Spleen (tissue), 13 donors: Measurements from ENCODE around the gene FAT3. TPM values are rescaled to one million over a fixed set of nuclear protein-coding genes. Genes with fewer than 3 reads are reported as not detected.

ENCODE experiments used
- DNase-seq: peaks from one replicate; pipeline ENCODE4 v3.0.0-alpha.2; 2020
- H3K27ac ChIP-seq, 8 donors: fragments of 200-600 bp; sonication (generic) in 7 of 8; 1 replicate in 4 of 8; 2 replicates in 4 of 8; pipeline versions ENCODE4 v1.5.0 to v1.8.0; 2016 to 2021; ENCODE audit warnings: inconsistent platforms in 4 of 8, mild to moderate bottlenecking in 4 of 8, moderate library complexity in 1 of 8
- H3K27me3 ChIP-seq, 7 donors: fragments of 200-600 bp; sonication (generic) in 6 of 7; replicated peaks in 1 of 7; 1 replicate in 4 of 7; 2 replicates in 3 of 7; pipeline versions ENCODE4 v1.5.0 to v1.8.0; 2016 to 2021; ENCODE audit warnings: inconsistent platforms in 3 of 7, mild to moderate bottlenecking in 1 of 7
- H3K36me3 ChIP-seq, 6 donors: fragments of 200-600 bp; sonication (generic) in 5 of 6; 1 replicate in 4 of 6; 2 replicates in 2 of 6; pipeline versions ENCODE4 v1.5.0 to v1.8.0; 2016 to 2021; ENCODE audit warnings: inconsistent platforms in 2 of 6
- H3K4me1 ChIP-seq, 6 donors: fragments of 200-600 bp; sonication (generic) in 5 of 6; 1 replicate in 3 of 6; 2 replicates in 3 of 6; pipeline versions ENCODE4 v1.5.0 to v1.8.0; 2016 to 2021; ENCODE audit warnings: inconsistent platforms in 3 of 6
- H3K4me3 ChIP-seq, 8 donors: fragments of 200-600 bp; sonication (generic) in 7 of 8; 1 replicate in 4 of 8; 2 replicates in 4 of 8; pipeline versions ENCODE4 v1.5.0 to v1.8.0; 2016 to 2021; ENCODE audit warnings: inconsistent platforms in 4 of 8, mild to moderate bottlenecking in 4 of 8, moderate library complexity in 2 of 8
- H3K9me3 ChIP-seq, 8 donors: fragments of 200-600 bp; sonication (generic) in 7 of 8; 1 replicate in 4 of 8; 2 replicates in 4 of 8; pipeline versions ENCODE4 v1.5.0 to v1.8.0; 2016 to 2021; ENCODE audit warnings: inconsistent platforms in 4 of 8
- POLR2A ChIP-seq, 3 donors: fragments of 450-650 bp; IDR thresholded peaks; one replicate each; pipeline ENCODE4 v1.5.1; 2017; ENCODE audit warnings: antibody characterized with exemption in 3 of 3, mild to moderate bottlenecking in 1 of 3
- POLR2AphosphoS5 ChIP-seq, 3 donors: sonication (generic); formaldehyde crosslinking; IDR thresholded peaks; one replicate each; pipeline ENCODE4 v1.5.1; 2017; ENCODE audit warnings: antibody characterized with exemption in 3 of 3
- WGBS, 5 donors: extraction: QIAGEN DNeasy Blood & Tissue Kit in 3 of 5; methylation state at CpG; one replicate each; pipeline versions ENCODE4 v1.1.5 to v1.1.7; 2013 to 2018; 5-methylcytosine and 5-hydroxymethylcytosine counted together
- intact Hi-C: fragments of 100-400 bp; cut with DNase I; formaldehyde crosslinking; loops from one replicate; pipeline ENCODE4 v1.15.0; 2023; ENCODE audit warnings: low total_unique reads
- long read RNA-seq, 2 donors: transcript quantifications; one replicate each; lab custom pipeline, GENCODE V29; 2026
- polyA plus RNA-seq, 3 donors: library from polyadenylated mRNA; stranded (reverse); fragments of 200-250 nt; gene quantifications; one replicate each; pipeline ENCODE4 v1.2.1, GENCODE V29; 2013
- total RNA-seq, 7 donors: library from RNA; depleted of rRNA in 3 of 7; stranded (reverse); fragments of >200 nt in 3 of 7; fragmentation: NEBNext Ultra II Directional in 4 of 7; extraction: Animal tissue kit (Norgen Biotek cat#: 25700) in 4 of 7; gene quantifications; one replicate each; pipeline versions ENCODE4 v1.1.0 to v1.2.1, GENCODE V29; 2016 to 2021
- TF ChIP-seq, protein P1 (sequence below), 11 experiments: fragments of 200-600 bp in 7 of 11; fragments of 450-650 bp in 4 of 11; sonication (generic) in 4 of 11; IDR thresholded peaks in 8 of 11; conservative IDR thresholded peaks in 3 of 11; 1 replicate in 7 of 11; 2 replicates in 4 of 11; pipeline versions ENCODE4 v1.4.0 to v1.8.0; 2016 to 2021; ENCODE audit warnings: antibody characterized with exemption in 11 of 11, inconsistent platforms in 4 of 11, mild to moderate bottlenecking in 1 of 11
- donor health status: healthy with polysubstance abuse.
- donor health status: DM: no; HTN: no; CAD: no; lungs with moderate emphysema.
- donor health status: DM: no; HTN: no; CAD: no.
- donor health status: Bipolar disorder and iron deficiency.
- donor health status: healthy.
- donor health status: DM: no; HTN: no; CAD: no.
- donor health status: DM: yes; HTN: yes; CAD: no.

The FAT3 gene
- total RNA-seq (under 1 TPM; 0.17 to 0.57 (median 0.37) TPM), polyA plus RNA-seq (under 1 TPM; 0.02 to 0.03 (median 0.03) TPM)
- long read RNA-seq, donor 1, result 0 reads
- long read RNA-seq, donor 2, result 0 reads

DNA sequence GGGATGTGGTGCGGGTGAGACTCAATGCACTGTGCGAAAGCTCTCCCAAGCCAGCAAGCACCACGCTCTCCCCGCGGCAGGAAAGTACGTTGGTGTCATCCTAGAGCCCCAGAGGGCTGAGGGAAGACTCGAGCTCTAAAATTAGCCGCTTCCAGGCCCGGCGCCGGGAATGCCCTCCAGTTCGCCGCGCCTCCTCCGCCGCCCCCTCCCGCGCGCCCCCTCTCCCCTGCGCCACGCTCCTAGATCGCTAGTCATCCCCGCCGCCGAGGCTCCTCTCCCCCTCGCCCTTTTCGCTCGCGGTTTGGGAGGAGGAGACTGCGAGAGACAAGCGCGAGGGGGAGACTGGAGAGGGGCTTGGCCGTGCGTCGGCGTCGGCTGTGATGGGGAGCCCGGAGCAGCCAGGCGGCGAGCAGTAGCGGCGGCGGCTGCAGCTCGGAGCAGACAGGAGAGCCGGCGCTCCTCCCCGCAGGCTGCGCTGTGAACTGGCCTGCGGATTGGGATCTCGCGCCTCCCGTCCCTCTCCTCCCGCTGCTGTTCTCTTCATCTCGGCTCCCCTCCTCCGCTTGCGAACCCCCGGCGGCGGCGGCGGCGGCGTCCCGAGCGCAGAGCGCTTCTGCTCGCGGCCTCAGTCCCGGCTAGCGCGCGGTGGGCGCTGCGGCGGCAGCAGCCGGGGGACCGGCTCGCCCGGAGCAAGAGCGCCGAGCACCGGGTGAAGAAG, at the start of gene FAT3:
Gene FAT3, plus strand, starts transcription at position 412 of the 718 bp plus-strand sequence. CDS start 127,295 bp downstream, outside the sequence.
- H3K9me3 ChIP-seq, result peaks cover 0 to 11% (median 0%) of the 10 kb centered on the region in 8 donors
- intact Hi-C loops, result no loop called here
- no peaks in the 10 kb centered on the region for H3K36me3 ChIP-seq
- H3K27ac ChIP-seq, result no peak within 1 kb of the TSS
- peaks cover 0 to 91% (median 42%) of the 10 kb centered on the region in 7 donors for H3K27me3 ChIP-seq
- WGBS, 5 donors, result 0 to 3% (median 2%) methylated on average over 12 to 82 of the region's 82 CpGs
- H3K4me3 ChIP-seq, result peak within 1 kb of the TSS in 7 of 8 donors; percentile 5 to 49 (median 15)
- no peak for DNase-seq
- H3K4me1 ChIP-seq, result peaks cover 0 to 31% (median 12%) of the 10 kb centered on the region in 6 donors
- TF ChIP-seq POLR2AphosphoS5 (IDR thresholded peaks at IDR 0.05) (no peak), POLR2A (IDR thresholded peaks at IDR 0.05) (no peak)
- TF ChIP-seq, protein P1, sequence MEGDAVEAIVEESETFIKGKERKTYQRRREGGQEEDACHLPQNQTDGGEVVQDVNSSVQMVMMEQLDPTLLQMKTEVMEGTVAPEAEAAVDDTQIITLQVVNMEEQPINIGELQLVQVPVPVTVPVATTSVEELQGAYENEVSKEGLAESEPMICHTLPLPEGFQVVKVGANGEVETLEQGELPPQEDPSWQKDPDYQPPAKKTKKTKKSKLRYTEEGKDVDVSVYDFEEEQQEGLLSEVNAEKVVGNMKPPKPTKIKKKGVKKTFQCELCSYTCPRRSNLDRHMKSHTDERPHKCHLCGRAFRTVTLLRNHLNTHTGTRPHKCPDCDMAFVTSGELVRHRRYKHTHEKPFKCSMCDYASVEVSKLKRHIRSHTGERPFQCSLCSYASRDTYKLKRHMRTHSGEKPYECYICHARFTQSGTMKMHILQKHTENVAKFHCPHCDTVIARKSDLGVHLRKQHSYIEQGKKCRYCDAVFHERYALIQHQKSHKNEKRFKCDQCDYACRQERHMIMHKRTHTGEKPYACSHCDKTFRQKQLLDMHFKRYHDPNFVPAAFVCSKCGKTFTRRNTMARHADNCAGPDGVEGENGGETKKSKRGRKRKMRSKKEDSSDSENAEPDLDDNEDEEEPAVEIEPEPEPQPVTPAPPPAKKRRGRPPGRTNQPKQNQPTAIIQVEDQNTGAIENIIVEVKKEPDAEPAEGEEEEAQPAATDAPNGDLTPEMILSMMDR (IDR thresholded peaks at IDR 0.05 in 8 of 11, conservative IDR thresholded peaks at IDR 0.05 in 3 of 11), result no peak

DNA sequence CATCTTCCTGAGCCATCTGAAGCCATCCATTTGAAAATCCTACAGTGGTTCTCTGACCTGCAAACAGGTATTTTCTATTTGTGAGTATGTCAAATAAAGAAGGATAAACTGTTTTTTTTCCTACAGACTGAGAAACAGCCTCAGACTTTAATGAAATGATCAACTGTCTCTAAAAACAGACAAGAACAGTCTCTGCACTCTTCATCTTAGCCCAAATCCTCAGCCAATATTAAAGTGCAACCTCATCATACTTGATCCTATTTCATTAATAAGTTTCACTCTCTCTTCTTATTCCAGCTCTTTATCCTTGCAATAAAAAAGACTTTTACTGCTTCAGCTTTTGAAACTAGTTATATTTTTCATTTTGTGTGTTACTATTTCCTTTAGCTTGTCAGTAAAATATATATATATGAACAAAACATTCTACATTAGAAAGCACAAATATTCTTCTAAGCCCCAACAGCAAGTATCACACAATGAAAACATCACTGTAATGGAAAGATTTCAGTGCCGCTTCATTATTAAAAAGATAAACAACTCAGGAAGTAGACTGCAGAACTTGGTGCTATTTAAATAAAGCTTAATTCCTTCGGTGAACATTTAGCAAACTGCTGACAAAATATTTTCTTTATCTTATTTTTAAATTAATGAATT, 45.5 kb upstream of the FAT3 start:
- peaks cover 0 to 7% (median 1%) of the 10 kb centered on the region in 8 donors for H3K9me3 ChIP-seq
- WGBS, 5 donors, result 73 to 89% (median 75%) methylated on average over 2 of the region's 2 CpGs
- no peak for TF ChIP-seq POLR2AphosphoS5 (IDR thresholded peaks at IDR 0.05)
- H3K27ac ChIP-seq, result no peak overlapping the region
- H3K4me3 ChIP-seq, result no peak overlapping the region
- no peaks in the 10 kb centered on the region for H3K36me3 ChIP-seq
- H3K27me3 ChIP-seq, result no peaks in the 10 kb centered on the region
- DNase-seq, result no peak
- intact Hi-C loops, result no loop called here
- no peaks in the 10 kb centered on the region for H3K4me1 ChIP-seq

DNA sequence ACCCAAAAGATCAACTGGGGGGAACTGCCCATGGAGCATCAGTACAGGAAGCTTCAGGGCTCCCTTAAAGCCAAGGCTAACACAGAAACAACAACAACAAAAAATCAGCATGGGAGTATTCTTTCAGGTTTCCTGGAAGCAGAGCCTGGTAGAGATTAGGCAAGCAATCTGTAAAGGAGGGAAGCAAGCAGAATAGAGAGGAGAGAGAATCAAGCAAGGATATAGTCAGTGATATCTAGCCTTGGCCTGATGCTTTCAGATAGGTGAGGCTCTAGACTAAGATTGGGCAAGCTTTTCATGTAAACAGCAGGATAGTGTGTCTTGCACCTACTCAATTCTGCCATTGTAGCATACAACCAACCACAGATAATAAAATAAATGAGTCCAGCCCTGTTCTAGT, 44.4 kb upstream of the FAT3 start:
- no peaks in the 10 kb centered on the region for H3K36me3 ChIP-seq
- no peak overlapping the region for H3K27ac ChIP-seq
- H3K9me3 ChIP-seq, result peaks cover 0 to 6% (median 0%) of the 10 kb centered on the region in 8 donors
- H3K4me1 ChIP-seq, result no peaks in the 10 kb centered on the region
- TF ChIP-seq POLR2A (IDR thresholded peaks at IDR 0.05) (no peak), POLR2AphosphoS5 (IDR thresholded peaks at IDR 0.05) (no peak)
- TF ChIP-seq, protein P1 (IDR thresholded peaks at IDR 0.05 in 8 of 11, conservative IDR thresholded peaks at IDR 0.05 in 3 of 11), result no peak
- no peak overlapping the region for H3K4me3 ChIP-seq
- no peaks in the 10 kb centered on the region for H3K27me3 ChIP-seq
- intact Hi-C loops, result no loop called here
- DNase-seq, result no peak

DNA sequence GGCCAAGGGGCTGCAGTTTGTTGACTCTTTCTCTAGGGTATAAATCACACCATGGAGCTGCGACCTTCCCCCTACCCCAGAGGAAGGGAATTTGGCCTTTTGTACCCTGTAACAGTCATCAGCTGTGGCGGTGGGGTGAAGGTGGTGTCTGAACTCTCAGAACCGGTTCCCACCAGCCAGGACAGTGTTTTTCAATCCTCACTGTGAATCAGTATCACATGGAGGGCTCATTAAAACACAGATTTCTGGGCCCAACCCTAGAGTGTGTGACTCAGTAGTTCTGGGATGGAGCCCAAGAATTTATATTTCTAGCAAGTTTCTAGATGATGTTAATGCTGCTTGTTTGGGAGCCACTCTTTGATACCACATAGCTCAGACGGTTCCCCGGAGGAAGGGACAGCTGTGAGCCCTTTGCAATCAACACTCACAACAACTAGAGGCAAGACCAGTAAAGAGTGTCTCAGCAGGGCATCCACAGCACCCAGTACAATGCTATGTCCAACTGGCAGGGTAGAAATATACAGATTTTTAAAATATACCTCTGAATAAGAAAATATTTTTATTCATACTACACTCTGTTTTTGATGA, 43.9 kb upstream of the FAT3 start:
- H3K27me3 ChIP-seq, result no peaks in the 10 kb centered on the region
- no peak overlapping the region for H3K4me3 ChIP-seq
- no peaks in the 10 kb centered on the region for H3K4me1 ChIP-seq
- H3K9me3 ChIP-seq, result peaks cover 0 to 6% (median 0%) of the 10 kb centered on the region in 8 donors
- intact Hi-C loops, result no loop called here
- TF ChIP-seq, protein P1 (IDR thresholded peaks at IDR 0.05 in 8 of 11, conservative IDR thresholded peaks at IDR 0.05 in 3 of 11), result no peak
- no peak for TF ChIP-seq POLR2A (IDR thresholded peaks at IDR 0.05)
- TF ChIP-seq POLR2AphosphoS5 (IDR thresholded peaks at IDR 0.05), result no peak
- H3K27ac ChIP-seq, result no peak overlapping the region
- no peaks in the 10 kb centered on the region for H3K36me3 ChIP-seq
- no peak for DNase-seq
- 55 to 69% (median 64%) methylated on average over 5 of the region's 5 CpGs for WGBS, 5 donors
